ENCODE results near the gene BACH2.

- no peak for TF ChIP-seq CTCF (IDR thresholded peaks at IDR 0.05)
- TF ChIP-seq POLR2A (IDR thresholded peaks at IDR 0.05) = no peak
- no peak for TF ChIP-seq POLR2AphosphoS5 (IDR thresholded peaks at IDR 0.05; ENCODE audit: insufficient read depth in 1 of 2, low read depth in 1 of 2)
Observed at GRCh38 chr6:89979481-89980119, 317.0 kb downstream of the BACH2 start.
